ENCODE data around the gene ANO7.

ANO7 gene

DNA sequence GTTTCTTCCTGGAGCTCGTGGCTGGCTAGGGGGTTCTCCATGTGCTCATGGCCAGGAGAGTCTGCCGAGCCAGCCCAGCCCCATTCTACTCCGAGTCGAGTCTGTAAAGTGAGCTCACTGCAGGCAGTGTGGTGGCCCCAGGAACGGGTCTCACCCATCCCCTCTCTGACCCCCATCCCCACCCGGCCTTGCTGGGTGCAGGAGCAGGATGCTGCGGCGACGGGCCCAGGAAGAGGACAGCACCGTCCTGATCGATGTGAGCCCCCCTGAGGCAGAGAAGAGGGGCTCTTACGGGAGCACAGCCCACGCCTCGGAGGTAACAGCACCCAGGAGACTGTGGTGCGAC, 1.4 kb downstream of the ANO7 start:
- H3K9ac ChIP-seq (ENCODE audit: low read length) = no peak overlapping the region
- no peak overlapping the region for H3K4me2 ChIP-seq (ENCODE audit: low read length)
- peaks cover 10% of the 10 kb centered on the region for H3K4me1 ChIP-seq (ENCODE audit: low read length)
- no peak overlapping the region for H2AFZ ChIP-seq (ENCODE audit: low read depth, low read length)
- H4K20me1 ChIP-seq (ENCODE audit: insufficient read depth, low read length) = no peaks in the 10 kb centered on the region
- no peak overlapping the region for H3K4me3 ChIP-seq (ENCODE audit: low read length)
- no peaks in the 10 kb centered on the region for H3K79me2 ChIP-seq (ENCODE audit: low read length)
- TF ChIP-seq, protein P1, sequence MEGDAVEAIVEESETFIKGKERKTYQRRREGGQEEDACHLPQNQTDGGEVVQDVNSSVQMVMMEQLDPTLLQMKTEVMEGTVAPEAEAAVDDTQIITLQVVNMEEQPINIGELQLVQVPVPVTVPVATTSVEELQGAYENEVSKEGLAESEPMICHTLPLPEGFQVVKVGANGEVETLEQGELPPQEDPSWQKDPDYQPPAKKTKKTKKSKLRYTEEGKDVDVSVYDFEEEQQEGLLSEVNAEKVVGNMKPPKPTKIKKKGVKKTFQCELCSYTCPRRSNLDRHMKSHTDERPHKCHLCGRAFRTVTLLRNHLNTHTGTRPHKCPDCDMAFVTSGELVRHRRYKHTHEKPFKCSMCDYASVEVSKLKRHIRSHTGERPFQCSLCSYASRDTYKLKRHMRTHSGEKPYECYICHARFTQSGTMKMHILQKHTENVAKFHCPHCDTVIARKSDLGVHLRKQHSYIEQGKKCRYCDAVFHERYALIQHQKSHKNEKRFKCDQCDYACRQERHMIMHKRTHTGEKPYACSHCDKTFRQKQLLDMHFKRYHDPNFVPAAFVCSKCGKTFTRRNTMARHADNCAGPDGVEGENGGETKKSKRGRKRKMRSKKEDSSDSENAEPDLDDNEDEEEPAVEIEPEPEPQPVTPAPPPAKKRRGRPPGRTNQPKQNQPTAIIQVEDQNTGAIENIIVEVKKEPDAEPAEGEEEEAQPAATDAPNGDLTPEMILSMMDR (IDR thresholded peaks at IDR 0.05; ENCODE audit: low read depth, low read length) = no peak
- TF ChIP-seq EZH2phosphoT487 (IDR thresholded peaks at IDR 0.05; ENCODE audit: low read depth) = no peak
- H3K27me3 ChIP-seq (ENCODE audit: low read depth, low read length) = no peaks in the 10 kb centered on the region
- H3K36me3 ChIP-seq (replicated peaks; ENCODE audit: low read depth, low read length) = no peaks in the 10 kb centered on the region
- no peaks in the 10 kb centered on the region for H3K9me3 ChIP-seq (ENCODE audit: insufficient read depth, low read length)
- no peak overlapping the region for H3K27ac ChIP-seq (ENCODE audit: low read length)

DNA sequence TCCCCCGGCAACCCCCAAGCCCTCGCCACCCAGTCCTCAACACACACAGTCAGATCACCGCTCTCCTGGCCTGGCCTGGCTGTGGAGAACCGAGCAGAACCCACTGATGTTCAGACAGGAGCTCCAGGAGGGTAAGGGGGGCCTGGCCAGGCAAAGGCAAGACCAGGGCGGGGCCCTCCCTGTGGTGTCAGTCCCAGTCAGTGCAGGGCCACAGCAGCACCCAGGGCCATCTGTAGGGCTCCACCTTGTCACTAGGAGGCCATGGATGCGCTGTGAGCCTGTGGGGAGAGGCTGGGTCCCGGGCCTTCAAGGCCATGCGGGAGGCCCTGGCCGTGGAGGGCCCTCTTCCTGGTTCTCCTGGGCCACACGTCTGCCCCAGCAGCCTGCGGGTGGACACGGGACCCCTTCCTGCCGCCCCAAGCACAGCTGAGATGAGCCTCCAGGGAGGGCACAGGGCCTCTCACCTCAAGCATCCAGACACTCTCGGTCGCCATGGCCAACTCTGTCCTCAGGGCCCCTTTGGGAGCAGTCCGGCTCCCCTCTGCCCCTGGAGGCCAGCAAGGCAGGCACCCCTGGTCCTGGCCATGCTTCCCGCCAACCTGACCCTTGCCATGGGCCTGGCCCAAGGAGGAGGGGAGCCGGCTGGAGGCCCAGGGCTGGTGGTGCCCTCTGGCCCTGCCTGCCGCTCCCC, 2.0 kb downstream of the ANO7 start:
- TF ChIP-seq, protein P1 (IDR thresholded peaks at IDR 0.05; ENCODE audit: low read depth, low read length) = no peak
- no peak for TF ChIP-seq EZH2phosphoT487 (IDR thresholded peaks at IDR 0.05; ENCODE audit: low read depth)
- H3K9me3 ChIP-seq (ENCODE audit: insufficient read depth, low read length) = no peaks in the 10 kb centered on the region
- H2AFZ ChIP-seq (ENCODE audit: low read depth, low read length) = no peak overlapping the region
- H3K4me1 ChIP-seq (ENCODE audit: low read length) = peaks cover 10% of the 10 kb centered on the region
- no peak overlapping the region for H3K4me3 ChIP-seq (ENCODE audit: low read length)
- H3K9ac ChIP-seq (ENCODE audit: low read length) = no peak overlapping the region
- no peak overlapping the region for H3K4me2 ChIP-seq (ENCODE audit: low read length)
- H4K20me1 ChIP-seq (ENCODE audit: insufficient read depth, low read length) = no peaks in the 10 kb centered on the region
- no peak overlapping the region for H3K27ac ChIP-seq (ENCODE audit: low read length)
- no peaks in the 10 kb centered on the region for H3K36me3 ChIP-seq (replicated peaks; ENCODE audit: low read depth, low read length)
- H3K27me3 ChIP-seq (ENCODE audit: low read depth, low read length) = no peaks in the 10 kb centered on the region
- H3K79me2 ChIP-seq (ENCODE audit: low read length) = no peaks in the 10 kb centered on the region

DNA sequence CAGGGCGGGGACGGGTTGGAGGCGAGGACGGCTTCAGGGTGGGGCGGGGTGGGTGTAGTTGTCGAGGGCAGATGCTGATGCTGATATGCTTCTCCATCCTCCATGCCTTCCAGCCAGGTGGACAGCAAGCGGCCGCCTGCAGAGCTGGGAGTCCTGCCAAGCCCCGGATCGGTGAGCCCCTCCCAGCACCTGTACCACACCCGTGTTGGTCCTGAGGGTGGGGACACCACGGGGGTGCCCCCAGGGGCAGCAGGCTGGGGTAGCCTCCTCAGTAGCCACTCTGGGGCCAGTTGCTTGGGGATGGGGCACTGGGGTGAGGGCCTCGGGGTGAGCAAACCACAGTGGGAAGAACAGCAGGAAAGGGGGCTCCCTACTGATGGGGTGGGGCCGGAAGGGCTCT, 2.6 kb downstream of the ANO7 start:
- Histone ChIP-seq H3K4me3 (ENCODE audit: low read length) (no peak overlapping the region), H3K27me3 (ENCODE audit: low read depth, low read length) (no peaks in the 10 kb centered on the region), H2AFZ (ENCODE audit: low read depth, low read length) (no peak overlapping the region), H3K9ac (ENCODE audit: low read length) (no peak overlapping the region), H3K4me2 (ENCODE audit: low read length) (no peak overlapping the region), H3K36me3 (replicated peaks; ENCODE audit: low read depth, low read length) (no peaks in the 10 kb centered on the region), H3K9me3 (ENCODE audit: insufficient read depth, low read length) (no peaks in the 10 kb centered on the region), H4K20me1 (ENCODE audit: insufficient read depth, low read length) (no peaks in the 10 kb centered on the region), H3K4me1 (ENCODE audit: low read length) (peaks cover 10% of the 10 kb centered on the region), H3K27ac (ENCODE audit: low read length) (no peak overlapping the region), H3K79me2 (ENCODE audit: low read length) (no peaks in the 10 kb centered on the region)
- TF ChIP-seq EZH2phosphoT487 (IDR thresholded peaks at IDR 0.05; ENCODE audit: low read depth) = no peak
- TF ChIP-seq, protein P1 (IDR thresholded peaks at IDR 0.05; ENCODE audit: low read depth, low read length) = no peak

DNA sequence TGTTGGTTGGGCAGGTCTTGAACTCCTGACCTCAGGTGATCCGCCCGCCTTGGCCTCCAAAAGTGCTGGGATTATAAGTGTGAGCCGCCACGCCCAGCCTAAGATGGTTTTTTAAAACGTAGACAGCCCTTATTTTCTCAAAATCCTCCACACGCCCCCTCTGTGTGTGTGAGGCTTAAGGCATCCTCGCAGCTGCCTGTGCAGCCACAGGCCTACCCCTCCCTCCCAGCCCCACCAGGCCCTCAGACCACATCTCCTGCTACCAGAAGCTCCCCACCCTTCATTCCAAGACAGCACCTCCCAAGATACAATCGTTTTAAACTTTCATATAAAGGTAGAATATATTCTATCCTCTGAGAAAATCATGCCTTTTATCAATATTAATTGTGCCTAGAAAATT, 4.8 kb downstream of the ANO7 start:
- H3K9ac ChIP-seq (ENCODE audit: low read length) = no peak overlapping the region
- H3K4me2 ChIP-seq (ENCODE audit: low read length) = no peak overlapping the region
- TF ChIP-seq, protein P1 (IDR thresholded peaks at IDR 0.05; ENCODE audit: low read depth, low read length) = no peak
- no peaks in the 10 kb centered on the region for H3K79me2 ChIP-seq (ENCODE audit: low read length)
- no peak overlapping the region for H2AFZ ChIP-seq (ENCODE audit: low read depth, low read length)
- no peak overlapping the region for H3K27ac ChIP-seq (ENCODE audit: low read length)
- no peak overlapping the region for H3K4me3 ChIP-seq (ENCODE audit: low read length)
- H3K4me1 ChIP-seq (ENCODE audit: low read length) = peaks cover 5% of the 10 kb centered on the region
- H3K36me3 ChIP-seq (replicated peaks; ENCODE audit: low read depth, low read length) = no peaks in the 10 kb centered on the region
- no peaks in the 10 kb centered on the region for H3K9me3 ChIP-seq (ENCODE audit: insufficient read depth, low read length)
- no peaks in the 10 kb centered on the region for H4K20me1 ChIP-seq (ENCODE audit: insufficient read depth, low read length)
- no peaks in the 10 kb centered on the region for H3K27me3 ChIP-seq (ENCODE audit: low read depth, low read length)

Data from OCI-LY3 (cell line).